T-helper 1 cell treated with Interleukin-12 subunit alpha and Interleukin-12 subunit beta and Interleukin-4 antibody, amounts not matched to agents 30 μg/mL and 1 μg/mL, for 36 hours (primary cell): ENCODE data around the gene UNC119B.

ENCODE experiments used
- H3K27ac Mint-ChIP-seq: one replicate; pipeline ENCODE4 v1.8.0; 2021; ENCODE audit warnings: mild to moderate bottlenecking, mixed read lengths
- H3K27me3 Mint-ChIP-seq: one replicate; pipeline ENCODE4 v1.8.0; 2021; ENCODE audit warnings: low read depth, mixed read lengths
- H3K36me3 Mint-ChIP-seq: one replicate; pipeline ENCODE4 v1.8.0; 2021; ENCODE audit warnings: low read depth, mixed read lengths
- H3K4me1 Mint-ChIP-seq: one replicate; pipeline ENCODE4 v1.8.0; 2021; ENCODE audit warnings: low read depth, mixed read lengths
- H3K4me3 Mint-ChIP-seq: one replicate; pipeline ENCODE4 v1.8.0; 2021; ENCODE audit warnings: mild to moderate bottlenecking, moderate library complexity, mixed read lengths
- H3K9me3 Mint-ChIP-seq: one replicate; pipeline ENCODE4 v1.8.0; 2021; ENCODE audit warnings: mixed read lengths

UNC119B gene

GRCh38 chr12:120699553-120699952 lies 10.7 kb upstream of the UNC119B start:
- Mint-ChIP-seq H3K4me1 (peaks cover 7% of the 10 kb centered on the region), H3K36me3 (peaks cover 41% of the 10 kb centered on the region), H3K27me3 (no peaks in the 10 kb centered on the region), H3K9me3 (no peaks in the 10 kb centered on the region), H3K27ac (no peak overlapping the region), H3K4me3 (no peak overlapping the region)

- Mint-ChIP-seq H3K27ac (no peak overlapping the region), H3K4me3 (no peak overlapping the region), H3K9me3 (no peaks in the 10 kb centered on the region), H3K4me1 (peaks cover 7% of the 10 kb centered on the region), H3K27me3 (no peaks in the 10 kb centered on the region), H3K36me3 (peaks cover 28% of the 10 kb centered on the region)
These were observed 9.4 kb upstream of the UNC119B start for GRCh38 chr12:120700886-120701285.

- Mint-ChIP-seq H3K4me1 (peaks cover 5% of the 10 kb centered on the region), H3K4me3 (no peak overlapping the region), H3K27ac (no peak overlapping the region), H3K27me3 (no peaks in the 10 kb centered on the region), H3K36me3 (peaks cover 12% of the 10 kb centered on the region), H3K9me3 (no peaks in the 10 kb centered on the region)
These were observed 7.6 kb upstream of the UNC119B start for GRCh38 chr12:120702637-120703036.

- no peak overlapping the region for H3K27ac Mint-ChIP-seq
- H3K36me3 Mint-ChIP-seq, result peaks cover 10% of the 10 kb centered on the region
- no peaks in the 10 kb centered on the region for H3K9me3 Mint-ChIP-seq
- no peaks in the 10 kb centered on the region for H3K27me3 Mint-ChIP-seq
- no peak overlapping the region for H3K4me3 Mint-ChIP-seq
- peaks cover 2% of the 10 kb centered on the region for H3K4me1 Mint-ChIP-seq
These were observed 6.8 kb upstream of the UNC119B start for GRCh38 chr12:120703311-120703942.

GRCh38 chr12:120705618-120706017 lies 4.6 kb upstream of the UNC119B start:
- H3K27me3 Mint-ChIP-seq, result no peaks in the 10 kb centered on the region
- no peak overlapping the region for H3K27ac Mint-ChIP-seq
- H3K4me3 Mint-ChIP-seq, result no peak overlapping the region
- peaks cover 9% of the 10 kb centered on the region for H3K36me3 Mint-ChIP-seq
- no peaks in the 10 kb centered on the region for H3K9me3 Mint-ChIP-seq
- peaks cover 5% of the 10 kb centered on the region for H3K4me1 Mint-ChIP-seq

GRCh38 chr12:120706029-120706428 lies 4.2 kb upstream of the UNC119B start:
- no peaks in the 10 kb centered on the region for H3K27me3 Mint-ChIP-seq
- no peak overlapping the region for H3K27ac Mint-ChIP-seq
- no peaks in the 10 kb centered on the region for H3K9me3 Mint-ChIP-seq
- H3K4me3 Mint-ChIP-seq, result no peak overlapping the region
- H3K36me3 Mint-ChIP-seq, result peaks cover 5% of the 10 kb centered on the region
- peaks cover 5% of the 10 kb centered on the region for H3K4me1 Mint-ChIP-seq

- no peaks in the 10 kb centered on the region for H3K27me3 Mint-ChIP-seq
- H3K9me3 Mint-ChIP-seq, result no peaks in the 10 kb centered on the region
- H3K4me3 Mint-ChIP-seq, result peak overlapping the region; percentile 21
- peaks cover 3% of the 10 kb centered on the region for H3K36me3 Mint-ChIP-seq
- H3K4me1 Mint-ChIP-seq, result peaks cover 24% of the 10 kb centered on the region
- no peak overlapping the region for H3K27ac Mint-ChIP-seq
These were observed 1.6 kb upstream of the UNC119B start for GRCh38 chr12:120708651-120709050.

- no peaks in the 10 kb centered on the region for H3K27me3 Mint-ChIP-seq
These were observed 593 bp downstream of the UNC119B start for GRCh38 chr12:120710805-120711296.

GRCh38 chr12:120711411-120711810 lies 1.2 kb downstream of the UNC119B start:
- peaks cover 30% of the 10 kb centered on the region for H3K4me1 Mint-ChIP-seq
- H3K4me3 Mint-ChIP-seq, result peak overlapping the region; percentile 93
- no peaks in the 10 kb centered on the region for H3K27me3 Mint-ChIP-seq
- peak overlapping the region; percentile 84 for H3K27ac Mint-ChIP-seq
- H3K36me3 Mint-ChIP-seq, result peaks cover 12% of the 10 kb centered on the region
- H3K9me3 Mint-ChIP-seq, result no peaks in the 10 kb centered on the region

More at GRCh38 chr12:120710805-120711296, 593 bp downstream of the UNC119B start:
- peak overlapping the region; percentile 93 for H3K4me3 Mint-ChIP-seq
- peaks cover 9% of the 10 kb centered on the region for H3K36me3 Mint-ChIP-seq
- peaks cover 30% of the 10 kb centered on the region for H3K4me1 Mint-ChIP-seq
- no peaks in the 10 kb centered on the region for H3K9me3 Mint-ChIP-seq
- peak overlapping the region; percentile 84 for H3K27ac Mint-ChIP-seq

GRCh38 chr12:120712610-120713009 lies 2.4 kb downstream of the UNC119B start:
- Mint-ChIP-seq H3K9me3 (no peaks in the 10 kb centered on the region), H3K36me3 (peaks cover 18% of the 10 kb centered on the region), H3K4me1 (peaks cover 33% of the 10 kb centered on the region), H3K4me3 (no peak overlapping the region), H3K27ac (no peak overlapping the region), H3K27me3 (no peaks in the 10 kb centered on the region)

- Mint-ChIP-seq H3K36me3 (peaks cover 27% of the 10 kb centered on the region), H3K27me3 (no peaks in the 10 kb centered on the region), H3K27ac (peak overlapping the region; percentile 33), H3K4me3 (peak overlapping the region; percentile 65), H3K9me3 (no peaks in the 10 kb centered on the region), H3K4me1 (peaks cover 42% of the 10 kb centered on the region)
These were observed 3.7 kb downstream of the UNC119B start for GRCh38 chr12:120713861-120714482.

- Mint-ChIP-seq H3K27ac (no peak overlapping the region), H3K27me3 (no peaks in the 10 kb centered on the region), H3K4me1 (peaks cover 29% of the 10 kb centered on the region), H3K4me3 (no peak overlapping the region), H3K36me3 (peaks cover 47% of the 10 kb centered on the region), H3K9me3 (no peaks in the 10 kb centered on the region)
These were observed 7.8 kb downstream of the UNC119B start for GRCh38 chr12:120718055-120718454.

GRCh38 chr12:120719072-120719471 lies 8.8 kb downstream of the UNC119B start:
- no peak overlapping the region for H3K4me3 Mint-ChIP-seq
- H3K36me3 Mint-ChIP-seq, result peaks cover 46% of the 10 kb centered on the region
- no peaks in the 10 kb centered on the region for H3K27me3 Mint-ChIP-seq
- no peaks in the 10 kb centered on the region for H3K9me3 Mint-ChIP-seq
- peak overlapping the region; percentile 46 for H3K27ac Mint-ChIP-seq
- peaks cover 21% of the 10 kb centered on the region for H3K4me1 Mint-ChIP-seq

GRCh38 chr12:120719496-120720233 lies 9.4 kb downstream of the UNC119B start:
- Mint-ChIP-seq H3K27ac (peak overlapping the region; percentile 20), H3K4me3 (no peak overlapping the region), H3K4me1 (peaks cover 19% of the 10 kb centered on the region), H3K9me3 (no peaks in the 10 kb centered on the region), H3K36me3 (peaks cover 48% of the 10 kb centered on the region), H3K27me3 (no peaks in the 10 kb centered on the region)
